Liver (tissue), 9 donors: ENCODE measurements around the gene PIP5KL1. TPM values are rescaled to one million over a fixed set of nuclear protein-coding genes. Genes with fewer than 3 reads are reported as not detected.

ENCODE experiments used
- DNase-seq: peaks from one replicate; pipeline ENCODE4 v3.0.0-alpha.2; 2017; ENCODE audit warnings: low spot score
- H3K27ac ChIP-seq, 2 donors: one replicate each; pipeline ENCODE4 v1.7.0; 2013; ENCODE audit warnings: inconsistent platforms in 2 of 2, low read length in 2 of 2, control low read depth in 1 of 2, low read depth in 1 of 2, mild to moderate bottlenecking in 1 of 2
- H3K27me3 ChIP-seq, 4 donors: one replicate each; pipeline versions ENCODE4 v1.6.1 to v1.7.0; 2013; ENCODE audit warnings: low read length in 3 of 4, inconsistent platforms in 1 of 4, mild to moderate bottlenecking in 1 of 4, moderate library complexity in 1 of 4; ENCODE audit not compliant: control insufficient read depth in 4 of 4, insufficient read depth in 4 of 4
- H3K36me3 ChIP-seq, 4 donors: one replicate each; pipeline versions ENCODE4 v1.6.1 to v1.7.0; 2013; ENCODE audit warnings: low read length in 3 of 4, mild to moderate bottlenecking in 3 of 4, low read depth in 1 of 4, moderate library complexity in 1 of 4; ENCODE audit not compliant: control insufficient read depth in 4 of 4, insufficient read depth in 3 of 4
- H3K4me1 ChIP-seq, 4 donors: one replicate each; pipeline versions ENCODE4 v1.6.1 to v1.7.0; 2013; ENCODE audit warnings: low read length in 3 of 4, mild to moderate bottlenecking in 3 of 4, moderate library complexity in 1 of 4; ENCODE audit not compliant: control insufficient read depth in 4 of 4, insufficient read depth in 4 of 4
- H3K4me3 ChIP-seq, 3 donors: one replicate each; pipeline versions ENCODE4 v1.6.1 to v1.7.0; 2013; ENCODE audit warnings: low read length in 3 of 3, control low read depth in 1 of 3, low read depth in 1 of 3, mild to moderate bottlenecking in 1 of 3
- H3K9ac ChIP-seq, 2 donors: one replicate each; pipeline ENCODE4 v1.7.0; 2013; ENCODE audit warnings: low read length in 2 of 2, mild to moderate bottlenecking in 2 of 2, moderate library complexity in 2 of 2, control low read depth in 1 of 2, low read depth in 1 of 2
- H3K9me3 ChIP-seq, 4 donors: one replicate each; pipeline versions ENCODE4 v1.6.1 to v1.7.0; 2013; ENCODE audit warnings: low read length in 3 of 4; ENCODE audit not compliant: control insufficient read depth in 4 of 4
- CTCF ChIP-seq: fragments of 150-350 bp; IDR thresholded peaks from 2 replicates; pipeline ENCODE4 v1.5.1; 2017; ENCODE audit warnings: improper control_type of control experiment, low read depth, low read length; ENCODE audit not compliant: missing input control
- EGR1 ChIP-seq, 2 donors: IDR thresholded peaks; 2 replicates each; pipeline ENCODE4 v1.6.1; 2016 to 2018; ENCODE audit warnings: antibody characterized with exemption in 2 of 2, low read depth in 2 of 2
- FOXA1 ChIP-seq: IDR thresholded peaks from 2 replicates; pipeline ENCODE4 v1.6.1; 2016; ENCODE audit warnings: antibody characterized with exemption
- FOXA2 ChIP-seq: IDR thresholded peaks from 2 replicates; pipeline ENCODE4 v1.6.1; 2016; ENCODE audit warnings: antibody characterized with exemption
- GABPA ChIP-seq, 2 donors: IDR thresholded peaks in 1 of 2; conservative IDR thresholded peaks in 1 of 2; 2 replicates each; pipeline ENCODE4 v1.6.1; 2016; ENCODE audit warnings: antibody characterized with exemption in 2 of 2, mild to moderate bottlenecking in 1 of 2, moderate library complexity in 1 of 2
- HNF4A ChIP-seq, 2 donors: conservative IDR thresholded peaks; 2 replicates each; pipeline ENCODE4 v1.6.1; 2016; ENCODE audit warnings: antibody characterized with exemption in 2 of 2, mild to moderate bottlenecking in 2 of 2
- HNF4G ChIP-seq: IDR thresholded peaks from 2 replicates; pipeline ENCODE4 v1.6.1; 2016; ENCODE audit warnings: antibody characterized with exemption
- JUND ChIP-seq, 2 donors: IDR thresholded peaks; 2 replicates each; pipeline ENCODE4 v1.6.1; 2016; ENCODE audit warnings: antibody characterized with exemption in 2 of 2
- MAX ChIP-seq: IDR thresholded peaks from 2 replicates; pipeline ENCODE4 v1.6.1; 2016; ENCODE audit warnings: antibody characterized with exemption
- NR2F2 ChIP-seq: IDR thresholded peaks from 2 replicates; pipeline ENCODE4 v1.6.1; 2016; ENCODE audit warnings: antibody characterized with exemption
- RXRA ChIP-seq, 2 donors: IDR thresholded peaks; 2 replicates each; pipeline ENCODE4 v1.6.1; 2017 to 2018; ENCODE audit warnings: antibody characterized with exemption in 2 of 2, mild to moderate bottlenecking in 1 of 2
- SP1 ChIP-seq: IDR thresholded peaks from 2 replicates; pipeline ENCODE4 v1.6.1; 2018; ENCODE audit warnings: antibody characterized with exemption, mild to moderate bottlenecking
- TAF1 ChIP-seq: conservative IDR thresholded peaks from 2 replicates; pipeline ENCODE4 v1.6.1; 2016; ENCODE audit warnings: antibody characterized with exemption, mild to moderate bottlenecking
- YY1 ChIP-seq: IDR thresholded peaks from 2 replicates; pipeline ENCODE4 v1.6.1; 2016; ENCODE audit warnings: antibody characterized with exemption, mild to moderate bottlenecking
- WGBS: extraction: QIAGEN DNeasy Blood & Tissue Kit; methylation state at CpG from one replicate; pipeline ENCODE4 v1.1.7; 2013; 5-methylcytosine and 5-hydroxymethylcytosine counted together
- polyA plus RNA-seq, 2 donors: library from polyadenylated mRNA; stranded (reverse) in 1 of 2; unstranded in 1 of 2; fragments of 200-250 nt in 1 of 2; fragments of >200 nt in 1 of 2; fragmentation: Nextera tagmentation in 1 of 2; extraction: Ambion mirVana in 1 of 2; gene quantifications; one replicate each; pipeline versions ENCODE4 v1.2.1 to v1.2.3, GENCODE V29; 2013 to 2015
- total RNA-seq, 2 donors: library from RNA; depleted of rRNA; stranded (reverse); fragments of >200 nt; gene quantifications; one replicate each; pipeline ENCODE4 v1.2.3, GENCODE V29; 2014
- TF ChIP-seq, protein P1 (sequence below): IDR thresholded peaks from 2 replicates; pipeline ENCODE4 v1.6.1; 2016; ENCODE audit warnings: antibody characterized with exemption, mild to moderate bottlenecking
- TF ChIP-seq, protein P2 (sequence below): IDR thresholded peaks from 2 replicates; pipeline ENCODE4 v1.6.1; 2016; ENCODE audit warnings: antibody characterized with exemption
- TF ChIP-seq, protein P3 (sequence below): IDR thresholded peaks from 2 replicates; pipeline ENCODE4 v1.6.1; 2016; ENCODE audit warnings: antibody characterized with exemption
- donor health status: healthy.
- donor health status: healthy.
- donor health status: healthy.
- donor health status: healthy.
- donor health status: healthy.

The PIP5KL1 gene
- total and polyA plus RNA-seq, 4 donors: 0.06 to 1.5 (median 0.49) TPM

- no peaks in the 10 kb centered on the region for H3K9me3 ChIP-seq
- H3K4me1 ChIP-seq: peaks cover 0 to 2% (median under 1%) of the 10 kb centered on the region in 4 donors
- no peak overlapping the region for H3K4me3 ChIP-seq
- H3K27ac ChIP-seq: no peak overlapping the region
- no peak for TF ChIP-seq FOXA1
- no peak for TF ChIP-seq SP1
- no peak for TF ChIP-seq HNF4G
- TF ChIP-seq EGR1 (IDR thresholded peaks at IDR 0.05; ENCODE audit: low read depth in 2 of 2): no peak
- TF ChIP-seq FOXA2: no peak
- no peak for TF ChIP-seq JUND (IDR thresholded peaks at IDR 0.05)
- TF ChIP-seq, protein P1, sequence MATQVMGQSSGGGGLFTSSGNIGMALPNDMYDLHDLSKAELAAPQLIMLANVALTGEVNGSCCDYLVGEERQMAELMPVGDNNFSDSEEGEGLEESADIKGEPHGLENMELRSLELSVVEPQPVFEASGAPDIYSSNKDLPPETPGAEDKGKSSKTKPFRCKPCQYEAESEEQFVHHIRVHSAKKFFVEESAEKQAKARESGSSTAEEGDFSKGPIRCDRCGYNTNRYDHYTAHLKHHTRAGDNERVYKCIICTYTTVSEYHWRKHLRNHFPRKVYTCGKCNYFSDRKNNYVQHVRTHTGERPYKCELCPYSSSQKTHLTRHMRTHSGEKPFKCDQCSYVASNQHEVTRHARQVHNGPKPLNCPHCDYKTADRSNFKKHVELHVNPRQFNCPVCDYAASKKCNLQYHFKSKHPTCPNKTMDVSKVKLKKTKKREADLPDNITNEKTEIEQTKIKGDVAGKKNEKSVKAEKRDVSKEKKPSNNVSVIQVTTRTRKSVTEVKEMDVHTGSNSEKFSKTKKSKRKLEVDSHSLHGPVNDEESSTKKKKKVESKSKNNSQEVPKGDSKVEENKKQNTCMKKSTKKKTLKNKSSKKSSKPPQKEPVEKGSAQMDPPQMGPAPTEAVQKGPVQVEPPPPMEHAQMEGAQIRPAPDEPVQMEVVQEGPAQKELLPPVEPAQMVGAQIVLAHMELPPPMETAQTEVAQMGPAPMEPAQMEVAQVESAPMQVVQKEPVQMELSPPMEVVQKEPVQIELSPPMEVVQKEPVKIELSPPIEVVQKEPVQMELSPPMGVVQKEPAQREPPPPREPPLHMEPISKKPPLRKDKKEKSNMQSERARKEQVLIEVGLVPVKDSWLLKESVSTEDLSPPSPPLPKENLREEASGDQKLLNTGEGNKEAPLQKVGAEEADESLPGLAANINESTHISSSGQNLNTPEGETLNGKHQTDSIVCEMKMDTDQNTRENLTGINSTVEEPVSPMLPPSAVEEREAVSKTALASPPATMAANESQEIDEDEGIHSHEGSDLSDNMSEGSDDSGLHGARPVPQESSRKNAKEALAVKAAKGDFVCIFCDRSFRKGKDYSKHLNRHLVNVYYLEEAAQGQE: no peak
- no peak for TF ChIP-seq RXRA (IDR thresholded peaks at IDR 0.05)
- TF ChIP-seq, protein P2, sequence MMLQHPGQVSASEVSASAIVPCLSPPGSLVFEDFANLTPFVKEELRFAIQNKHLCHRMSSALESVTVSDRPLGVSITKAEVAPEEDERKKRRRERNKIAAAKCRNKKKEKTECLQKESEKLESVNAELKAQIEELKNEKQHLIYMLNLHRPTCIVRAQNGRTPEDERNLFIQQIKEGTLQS: no peak
- TF ChIP-seq NR2F2: no peak
- H3K9ac ChIP-seq: no peak overlapping the region
- 88% methylated on average over 9 of the region's 9 CpGs for WGBS
- no peak for DNase-seq
- peaks cover 10 to 45% (median 17%) of the 10 kb centered on the region in 4 donors for H3K36me3 ChIP-seq
- no peaks in the 10 kb centered on the region for H3K27me3 ChIP-seq
These were observed 15.4 kb upstream of the PIP5KL1 start for GRCh38 chr9:127945942-127946341.

- peaks cover 10 to 45% (median 17%) of the 10 kb centered on the region in 4 donors for H3K36me3 ChIP-seq
- H3K4me1 ChIP-seq: no peaks in the 10 kb centered on the region
- H3K9ac ChIP-seq: no peak overlapping the region
- no peaks in the 10 kb centered on the region for H3K27me3 ChIP-seq
- WGBS: 93% methylated on average over 24 of the region's 24 CpGs
- TF ChIP-seq SP1: no peak
- TF ChIP-seq GABPA (IDR thresholded peaks at IDR 0.05 in 1 of 2, conservative IDR thresholded peaks at IDR 0.05 in 1 of 2): no peak
- TF ChIP-seq HNF4A (conservative IDR thresholded peaks at IDR 0.05): no peak
- no peak for TF ChIP-seq FOXA2
- TF ChIP-seq YY1: no peak
- TF ChIP-seq CTCF: no peak
- no peak for TF ChIP-seq FOXA1
- TF ChIP-seq TAF1: no peak
- TF ChIP-seq, protein P1: no peak
- no peak for TF ChIP-seq RXRA (IDR thresholded peaks at IDR 0.05)
- no peak for TF ChIP-seq MAX
- TF ChIP-seq, protein P3, sequence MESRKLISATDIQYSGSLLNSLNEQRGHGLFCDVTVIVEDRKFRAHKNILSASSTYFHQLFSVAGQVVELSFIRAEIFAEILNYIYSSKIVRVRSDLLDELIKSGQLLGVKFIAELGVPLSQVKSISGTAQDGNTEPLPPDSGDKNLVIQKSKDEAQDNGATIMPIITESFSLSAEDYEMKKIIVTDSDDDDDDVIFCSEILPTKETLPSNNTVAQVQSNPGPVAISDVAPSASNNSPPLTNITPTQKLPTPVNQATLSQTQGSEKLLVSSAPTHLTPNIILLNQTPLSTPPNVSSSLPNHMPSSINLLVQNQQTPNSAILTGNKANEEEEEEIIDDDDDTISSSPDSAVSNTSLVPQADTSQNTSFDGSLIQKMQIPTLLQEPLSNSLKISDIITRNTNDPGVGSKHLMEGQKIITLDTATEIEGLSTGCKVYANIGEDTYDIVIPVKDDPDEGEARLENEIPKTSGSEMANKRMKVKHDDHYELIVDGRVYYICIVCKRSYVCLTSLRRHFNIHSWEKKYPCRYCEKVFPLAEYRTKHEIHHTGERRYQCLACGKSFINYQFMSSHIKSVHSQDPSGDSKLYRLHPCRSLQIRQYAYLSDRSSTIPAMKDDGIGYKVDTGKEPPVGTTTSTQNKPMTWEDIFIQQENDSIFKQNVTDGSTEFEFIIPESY: no peak
- no peaks in the 10 kb centered on the region for H3K9me3 ChIP-seq
- no peak for DNase-seq
- no peak overlapping the region for H3K4me3 ChIP-seq
- H3K27ac ChIP-seq: no peak overlapping the region
These were observed 14.8 kb upstream of the PIP5KL1 start for GRCh38 chr9:127945338-127945737.
